Hematopoietic multipotent progenitor cell treated with erythropoietin and hydrocortisone succinate and interleukin-3 and kit ligand, for 8 days (in vitro differentiated cells): ENCODE results near the gene POLA2.
A peak's percentile ranks its signal among the peaks of the same experiment; 100 is the strongest.
"Not testable (repeated sequence)": the region's sequence is repeated elsewhere in the genome, so short reads cannot be mapped to it uniquely, and the experiment has no call there.

Source experiments
- DNase-seq: peaks from one replicate; pipeline ENCODE4 v3.0.0-alpha.2; 2015

Gene POLA2

GRCh38 chr11:65243797-65244196 lies 18.0 kb upstream of the POLA2 start:
- no peak for DNase-seq

DNA sequence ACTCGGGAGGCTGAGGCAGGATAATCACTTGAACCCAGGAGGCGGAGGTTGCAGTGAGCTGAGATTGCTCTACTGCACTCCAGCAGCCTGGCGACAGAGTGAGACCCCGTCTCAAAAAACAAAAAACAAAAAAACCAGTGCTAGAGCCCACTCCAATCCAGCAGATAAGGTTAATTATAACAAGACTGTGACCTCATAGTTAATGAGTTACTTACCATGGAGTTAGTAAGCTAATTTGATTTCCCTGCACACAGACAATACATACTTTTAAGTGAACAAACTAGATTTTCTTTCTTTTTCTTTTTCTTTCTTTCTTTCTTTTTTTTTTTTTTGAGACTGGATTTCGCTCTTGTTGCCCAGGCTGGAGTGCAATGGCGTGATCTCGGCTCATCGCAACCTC lies 16.7 kb upstream of the POLA2 start:
- not testable (repeated sequence) for DNase-seq

- DNase-seq = no peak
These were observed 15.3 kb upstream of the POLA2 start for GRCh38 chr11:65246506-65246905.

DNA sequence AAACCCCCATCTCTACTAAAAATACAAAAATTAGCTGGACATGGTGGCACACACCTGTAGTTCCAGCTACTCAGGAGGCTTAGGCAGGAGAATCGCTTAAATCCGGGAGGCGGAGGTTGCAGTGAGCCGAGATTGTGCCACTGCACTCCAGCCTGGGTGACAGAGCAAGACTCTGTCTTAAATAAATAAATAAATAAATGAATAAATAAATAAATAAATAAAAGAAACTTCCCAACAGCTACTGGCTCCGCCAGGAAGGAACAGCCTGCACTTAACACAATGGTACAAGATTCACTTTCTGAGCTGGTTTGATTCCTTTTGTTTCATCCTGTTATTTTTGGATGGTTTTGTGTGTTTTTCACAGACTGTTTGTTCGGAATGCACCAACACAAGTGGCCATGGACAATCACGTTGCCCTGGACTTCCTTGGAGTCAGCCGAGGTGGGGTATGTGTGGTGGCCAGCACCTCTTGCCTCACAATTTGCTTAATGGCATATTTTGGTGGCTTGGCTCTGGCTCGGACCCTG lies 13.5 kb upstream of the POLA2 start:
- DNase-seq = not testable (repeated sequence)

DNA sequence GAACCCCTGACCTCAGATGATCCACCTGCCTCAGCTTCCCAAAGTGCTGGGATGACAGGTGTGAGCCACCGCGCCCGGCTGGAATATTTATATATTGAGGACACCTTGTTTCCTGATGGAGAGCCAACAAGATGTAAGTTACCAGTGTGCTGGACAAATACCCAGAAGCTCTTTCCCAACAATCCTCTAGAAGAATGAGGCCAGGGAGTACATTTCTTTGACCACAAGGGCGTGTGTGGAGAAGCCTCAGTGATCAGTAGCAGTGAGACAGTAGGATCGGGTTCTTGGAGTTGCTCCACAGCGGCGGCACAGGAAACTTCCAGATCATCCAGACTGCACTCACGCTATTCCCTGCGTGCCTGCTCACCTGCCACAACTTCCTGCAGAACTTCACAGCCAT lies 10.3 kb upstream of the POLA2 start:
- DNase-seq = no peak

DNA sequence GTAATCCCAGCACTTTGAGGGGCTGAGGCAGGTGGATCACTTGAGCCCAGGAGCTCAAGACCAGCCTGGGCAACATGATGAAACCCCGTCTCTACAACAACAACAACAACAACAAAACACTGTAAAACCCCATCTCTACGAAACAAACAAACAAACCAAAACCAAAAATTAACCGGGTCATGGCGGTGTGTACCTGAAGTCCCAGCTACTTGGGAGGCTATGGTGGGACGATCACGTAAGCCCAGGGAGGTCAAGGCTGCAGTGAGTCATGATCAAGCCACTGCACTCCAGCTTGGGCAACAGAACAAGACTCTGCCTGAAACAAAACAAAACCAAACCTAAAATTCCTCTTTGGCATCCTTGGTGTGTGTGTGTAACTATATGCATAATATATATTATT lies 7.0 kb upstream of the POLA2 start:
- no peak for DNase-seq

- no peak for DNase-seq
These were observed 2.8 kb upstream of the POLA2 start for GRCh38 chr11:65258988-65259387.

- no peak for DNase-seq
These were observed 1.5 kb upstream of the POLA2 start for GRCh38 chr11:65260302-65260701.

- no peak for DNase-seq
These were observed 789 bp upstream of the POLA2 start for GRCh38 chr11:65260756-65261590.

DNA sequence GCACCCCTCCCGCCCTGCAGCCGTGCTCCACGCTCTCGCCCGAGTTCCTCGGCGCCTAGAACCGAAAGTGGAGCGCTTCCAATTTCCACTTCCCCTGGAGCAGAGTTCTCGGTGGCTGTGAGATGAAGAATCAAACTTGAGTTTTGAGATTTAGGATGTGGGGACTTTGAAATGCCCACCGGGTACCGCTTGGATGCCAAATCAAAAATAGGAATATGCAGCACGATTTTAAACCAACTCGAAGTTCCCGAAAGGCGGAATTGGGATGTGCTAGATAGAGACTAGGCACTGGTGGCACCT lies 569 bp downstream of the POLA2 start:
- no peak for DNase-seq

GRCh38 chr11:65262776-65263175 lies 1.0 kb downstream of the POLA2 start:
- DNase-seq = peak; percentile 18

DNA sequence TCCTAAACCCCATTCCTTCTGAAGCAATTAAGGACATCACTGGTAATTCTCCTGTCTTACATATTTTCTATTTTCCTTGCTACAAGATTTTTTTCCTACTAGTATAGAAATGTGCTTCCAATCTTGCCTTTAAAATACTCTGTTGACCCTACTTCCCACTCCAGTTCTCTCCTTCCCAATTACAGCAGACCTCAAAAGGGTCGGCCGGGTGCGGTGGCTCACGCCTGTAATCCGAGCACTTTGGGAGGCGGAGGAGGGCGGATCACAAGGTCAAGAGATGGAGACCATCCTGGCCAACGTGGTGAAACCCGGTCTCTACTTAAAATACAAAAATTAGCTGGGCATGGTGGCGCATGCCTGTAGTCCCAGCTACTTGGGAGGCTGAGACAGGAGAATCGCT lies 3.0 kb downstream of the POLA2 start:
- not testable (repeated sequence) for DNase-seq

DNA sequence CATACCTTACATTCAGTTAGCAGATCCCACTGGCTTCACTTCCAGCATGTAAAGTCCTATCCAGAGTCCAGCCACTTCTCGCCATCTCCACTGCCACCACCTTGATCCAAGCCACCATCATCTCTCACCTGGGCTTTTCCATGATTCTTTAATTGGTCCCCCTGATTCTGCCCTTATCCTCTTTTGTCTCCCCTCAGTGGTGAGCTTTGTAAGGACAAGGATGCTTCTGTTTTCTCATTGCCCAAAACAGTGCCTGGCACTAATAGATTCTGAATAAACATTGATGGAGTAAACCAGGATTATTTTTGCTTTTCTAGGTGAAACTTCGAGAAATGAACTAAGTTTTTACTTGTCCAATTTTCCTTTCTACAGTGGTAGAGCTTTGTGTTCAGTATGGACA lies 4.4 kb downstream of the POLA2 start:
- DNase-seq = peak; percentile 30

- DNase-seq = peak; percentile 78
These were observed 13.2 kb downstream of the POLA2 start for GRCh38 chr11:65274735-65275682.

- DNase-seq = no peak
These were observed 14.1 kb downstream of the POLA2 start for GRCh38 chr11:65275906-65276305.

DNA sequence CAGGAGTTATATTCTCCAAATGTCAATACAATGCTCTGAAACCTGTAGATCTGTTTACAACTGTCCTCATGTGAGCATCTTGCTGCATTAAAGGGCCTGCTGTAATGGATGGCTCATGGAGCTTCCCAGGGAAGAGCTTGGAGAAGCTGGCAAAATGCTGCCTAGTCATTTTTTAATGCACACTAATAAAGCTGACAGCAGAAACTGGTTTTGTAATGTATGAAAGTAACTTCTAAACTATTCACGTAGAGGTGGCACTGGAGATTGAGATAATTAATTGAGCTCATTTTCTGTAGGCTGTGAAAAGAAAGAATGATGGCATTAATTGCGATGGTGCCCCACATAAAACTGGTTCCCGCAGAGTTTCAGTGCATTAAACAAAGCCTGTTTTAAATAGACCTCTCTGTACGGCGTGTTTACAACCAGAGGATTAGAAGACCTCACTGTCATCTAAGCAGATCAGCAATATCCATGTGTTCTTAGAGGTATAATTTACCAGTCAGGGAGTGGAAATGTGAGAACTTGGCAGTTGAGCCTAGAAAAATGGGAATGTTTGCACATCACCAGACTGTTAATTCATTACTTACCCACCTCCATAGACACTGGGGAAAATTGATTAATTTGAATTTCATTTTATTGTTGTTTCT lies 16.0 kb downstream of the POLA2 start:
- no peak for DNase-seq

DNA sequence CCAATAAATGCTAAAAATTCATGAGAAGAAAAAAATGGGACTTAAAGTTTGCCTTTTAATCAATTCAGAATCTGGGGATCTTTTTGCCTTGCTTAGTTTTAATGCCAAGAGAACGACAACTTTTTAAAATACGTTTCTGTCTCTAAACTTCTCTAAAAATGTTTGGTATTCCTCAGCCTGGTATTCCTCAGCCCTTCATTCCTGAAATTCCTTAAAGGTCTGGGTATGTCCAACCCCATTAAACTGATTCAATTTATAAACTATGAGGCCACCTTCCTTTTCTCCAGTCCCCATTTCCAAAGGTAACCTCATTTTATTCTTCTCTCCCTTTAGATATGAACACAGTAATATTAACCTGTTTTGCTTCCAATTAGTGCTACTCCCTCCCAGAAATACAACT lies 16.6 kb downstream of the POLA2 start:
- DNase-seq = no peak

DNA sequence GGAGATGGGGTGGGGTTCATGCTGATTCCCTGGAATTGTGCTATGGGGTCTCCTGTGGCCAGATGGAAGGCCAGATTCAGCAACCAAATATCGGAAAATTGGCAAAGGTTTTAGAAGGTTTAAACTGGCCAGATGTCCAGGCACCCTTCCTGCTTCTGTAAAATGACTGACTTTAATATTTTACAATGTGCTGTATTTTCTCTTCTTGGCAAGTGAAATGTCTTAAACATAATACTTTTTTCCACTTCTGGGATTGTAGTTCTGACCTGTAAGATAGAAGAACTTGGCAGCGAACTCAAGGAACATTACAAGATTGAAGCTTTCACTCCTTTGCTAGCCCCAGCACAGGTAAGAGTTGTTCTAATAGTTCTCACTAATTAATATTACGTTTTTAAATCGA lies 17.5 kb downstream of the POLA2 start:
- DNase-seq = no peak

DNA sequence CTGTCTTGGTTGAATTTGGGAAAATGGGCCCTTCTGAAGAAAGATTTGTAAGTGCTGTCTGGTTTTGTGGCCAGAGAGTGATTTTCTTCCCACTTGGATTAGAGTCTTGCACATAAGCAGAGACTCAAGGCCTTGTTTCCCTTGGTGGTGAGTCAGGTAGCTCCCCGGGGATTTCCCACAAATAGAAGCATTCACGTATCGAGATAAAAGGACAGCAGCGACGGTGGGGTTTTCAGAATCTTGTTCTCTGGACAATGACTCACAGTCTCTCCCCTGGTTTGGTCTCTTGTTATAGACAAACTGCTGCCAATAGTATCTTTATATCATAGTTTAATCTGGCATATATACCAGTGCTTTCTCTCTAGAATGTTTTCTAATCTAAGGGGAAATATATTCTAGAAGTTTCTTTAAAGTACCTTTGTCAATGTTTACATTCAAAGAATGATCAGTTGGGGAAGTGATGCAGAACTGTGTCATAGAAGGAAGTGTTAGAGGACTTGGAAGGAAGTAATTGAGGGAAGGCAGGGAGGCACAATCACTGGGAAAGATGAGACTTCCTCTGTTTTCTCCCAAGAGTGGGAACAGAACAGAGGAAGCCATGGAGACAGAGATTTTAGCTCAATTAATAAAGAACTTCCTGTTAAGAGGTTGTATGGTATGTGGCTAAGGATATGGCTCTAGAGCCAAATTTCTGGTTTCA lies 18.1 kb downstream of the POLA2 start:
- DNase-seq = no peak

- DNase-seq = no peak
These were observed 18.9 kb downstream of the POLA2 start for GRCh38 chr11:65280646-65281045.

- no peak for DNase-seq
These were observed 24.9 kb downstream of the POLA2 start for GRCh38 chr11:65286686-65287085.

DNA sequence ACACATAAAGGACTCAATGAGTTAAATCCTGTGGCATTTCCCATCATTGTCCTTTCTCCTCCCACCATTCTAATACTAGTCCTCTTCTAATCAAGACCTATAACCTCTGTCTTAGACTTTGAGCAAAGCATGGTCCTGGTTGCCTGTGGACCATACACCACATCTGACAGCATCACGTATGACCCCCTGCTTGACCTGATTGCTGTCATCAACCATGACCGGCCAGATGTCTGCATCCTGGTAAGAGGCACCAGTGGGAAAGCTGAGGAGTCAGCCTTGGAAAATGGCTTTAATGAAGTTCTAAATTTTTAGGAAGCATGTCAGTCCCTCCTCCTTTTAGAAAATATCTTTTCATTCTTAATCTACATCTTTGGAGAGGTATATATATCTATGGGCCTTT lies 25.8 kb downstream of the POLA2 start:
- no peak for DNase-seq
